ENCODE measurements around the gene PPM1F. TPM values are rescaled to one million over a fixed set of nuclear protein-coding genes. Genes with fewer than 3 reads are reported as not detected.

PPM1F gene
- total RNA-seq, 1 donor from 2014 or later = 23.6 TPM

DNA sequence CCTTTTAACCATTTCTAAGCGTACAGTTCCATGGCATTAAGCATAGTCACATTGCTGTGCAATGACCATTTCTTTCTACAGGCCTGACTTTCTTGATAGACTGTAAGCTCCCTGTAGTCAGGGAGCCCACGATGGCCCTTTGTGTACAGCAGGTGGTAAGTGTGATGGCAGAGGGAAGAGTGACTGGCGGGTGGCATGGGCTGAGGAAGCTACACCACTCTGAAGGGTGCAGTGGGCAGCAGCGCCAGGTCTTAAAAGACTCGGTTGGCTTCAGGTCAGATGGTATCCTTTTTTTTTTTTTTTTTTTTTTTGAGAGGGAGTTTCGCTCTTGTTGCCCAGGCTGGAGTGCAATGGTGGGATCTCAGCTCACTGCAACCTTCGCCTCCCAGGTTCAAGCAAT lies 1.6 kb downstream of the PPM1F start:
- H3K36me3 ChIP-seq (ENCODE audit: control insufficient read depth, insufficient read depth, low read length) = no peaks in the 10 kb centered on the region
- TF ChIP-seq, protein P1, sequence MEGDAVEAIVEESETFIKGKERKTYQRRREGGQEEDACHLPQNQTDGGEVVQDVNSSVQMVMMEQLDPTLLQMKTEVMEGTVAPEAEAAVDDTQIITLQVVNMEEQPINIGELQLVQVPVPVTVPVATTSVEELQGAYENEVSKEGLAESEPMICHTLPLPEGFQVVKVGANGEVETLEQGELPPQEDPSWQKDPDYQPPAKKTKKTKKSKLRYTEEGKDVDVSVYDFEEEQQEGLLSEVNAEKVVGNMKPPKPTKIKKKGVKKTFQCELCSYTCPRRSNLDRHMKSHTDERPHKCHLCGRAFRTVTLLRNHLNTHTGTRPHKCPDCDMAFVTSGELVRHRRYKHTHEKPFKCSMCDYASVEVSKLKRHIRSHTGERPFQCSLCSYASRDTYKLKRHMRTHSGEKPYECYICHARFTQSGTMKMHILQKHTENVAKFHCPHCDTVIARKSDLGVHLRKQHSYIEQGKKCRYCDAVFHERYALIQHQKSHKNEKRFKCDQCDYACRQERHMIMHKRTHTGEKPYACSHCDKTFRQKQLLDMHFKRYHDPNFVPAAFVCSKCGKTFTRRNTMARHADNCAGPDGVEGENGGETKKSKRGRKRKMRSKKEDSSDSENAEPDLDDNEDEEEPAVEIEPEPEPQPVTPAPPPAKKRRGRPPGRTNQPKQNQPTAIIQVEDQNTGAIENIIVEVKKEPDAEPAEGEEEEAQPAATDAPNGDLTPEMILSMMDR (IDR thresholded peaks at IDR 0.05; ENCODE audit: insufficient read depth, low read length, poor library complexity, severe bottlenecking) = no peak
- no peaks in the 10 kb centered on the region for H3K27me3 ChIP-seq (ENCODE audit: control insufficient read depth, insufficient read depth, low read length)
- H3K4me3 ChIP-seq (ENCODE audit: low read depth, low read length) = no peak overlapping the region
- DNase-seq (ENCODE audit: low read depth) = no peak

DNA sequence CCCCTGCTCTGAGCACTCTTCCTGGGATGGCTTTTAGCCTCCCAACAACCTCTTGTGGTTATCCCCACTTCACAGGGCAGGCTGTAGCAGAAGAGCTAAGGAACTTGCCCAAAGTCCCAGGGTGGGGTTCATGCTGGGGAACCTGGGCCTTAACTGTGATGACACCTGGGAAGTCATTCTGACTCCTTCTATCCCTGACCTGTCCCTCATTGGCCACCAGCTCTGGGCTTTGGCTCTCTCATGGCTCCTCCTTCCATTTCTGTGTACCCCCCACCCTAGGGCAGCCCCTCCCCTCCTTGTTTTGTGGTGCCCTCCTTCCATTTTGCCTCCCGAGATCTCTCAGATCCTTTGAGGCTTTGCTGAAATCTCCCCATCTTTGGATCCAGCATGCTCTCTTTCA lies 2.7 kb downstream of the PPM1F start:
- Histone ChIP-seq H3K36me3 (ENCODE audit: control insufficient read depth, insufficient read depth, low read length) (no peaks in the 10 kb centered on the region), H3K4me3 (ENCODE audit: low read depth, low read length) (no peak overlapping the region), H3K27me3 (ENCODE audit: control insufficient read depth, insufficient read depth, low read length) (no peaks in the 10 kb centered on the region)
- no peak for DNase-seq (ENCODE audit: low read depth)
- TF ChIP-seq, protein P1 (IDR thresholded peaks at IDR 0.05; ENCODE audit: insufficient read depth, low read length, poor library complexity, severe bottlenecking) = no peak

DNA sequence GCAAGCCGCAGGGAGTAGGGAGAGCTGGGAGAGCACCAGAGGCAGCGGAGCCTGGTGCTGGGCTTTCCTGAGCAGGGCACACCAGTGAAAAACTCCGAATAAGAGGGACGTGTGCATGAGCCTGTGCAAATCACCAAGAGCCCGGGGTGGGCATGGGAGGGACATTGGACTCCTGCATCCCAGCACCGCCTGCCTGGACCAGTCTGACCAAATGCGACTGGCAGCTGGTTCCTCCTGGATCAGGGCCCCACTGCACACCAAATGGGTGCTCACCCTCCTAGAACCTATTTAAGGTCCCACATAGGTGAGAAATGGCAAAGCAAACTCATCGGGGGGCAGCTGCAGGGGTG lies 3.1 kb downstream of the PPM1F start:
- no peaks in the 10 kb centered on the region for H3K27me3 ChIP-seq (ENCODE audit: control insufficient read depth, insufficient read depth, low read length)
- TF ChIP-seq, protein P1 (IDR thresholded peaks at IDR 0.05; ENCODE audit: insufficient read depth, low read length, poor library complexity, severe bottlenecking) = no peak
- H3K4me3 ChIP-seq (ENCODE audit: low read depth, low read length) = no peak overlapping the region
- no peaks in the 10 kb centered on the region for H3K36me3 ChIP-seq (ENCODE audit: control insufficient read depth, insufficient read depth, low read length)
- no peak for DNase-seq (ENCODE audit: low read depth)

DNA sequence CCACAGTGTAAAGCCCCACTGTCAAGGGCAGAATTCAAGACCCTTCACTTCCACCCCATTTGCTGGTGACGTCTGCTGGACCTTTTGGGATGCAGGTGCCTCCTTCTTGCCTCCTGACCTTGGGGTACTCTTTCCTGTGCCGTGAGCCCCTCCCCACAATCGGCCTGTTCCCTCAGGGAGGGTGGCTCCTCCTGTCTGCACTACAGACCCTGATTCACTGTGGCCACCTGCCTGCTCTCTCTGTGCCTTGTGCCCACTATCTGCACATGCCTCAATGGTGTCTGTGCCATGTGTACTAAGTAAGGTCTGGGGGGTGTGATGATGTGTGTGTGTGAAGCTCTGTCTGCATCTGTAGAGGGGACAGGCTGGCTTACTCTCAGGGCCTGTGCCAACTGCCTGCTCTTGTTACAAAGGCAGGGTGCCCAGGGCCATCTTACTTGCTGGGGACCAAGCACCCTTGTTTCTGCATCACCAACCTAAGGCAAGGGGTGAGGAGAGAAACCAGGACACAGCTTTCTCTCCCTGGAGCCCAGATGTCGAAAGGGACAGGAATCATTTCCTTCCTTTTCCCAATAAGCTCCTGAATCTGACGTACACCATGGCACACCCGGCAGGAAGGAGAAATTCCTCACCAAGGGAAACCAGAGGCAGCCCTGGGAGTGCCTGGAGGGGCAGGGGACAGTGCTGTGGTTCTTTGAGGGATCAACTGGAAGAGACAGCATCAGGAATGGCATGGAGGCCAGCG lies 3.7 kb downstream of the PPM1F start:
- H3K27me3 ChIP-seq (ENCODE audit: control insufficient read depth, insufficient read depth, low read length) = no peaks in the 10 kb centered on the region
- TF ChIP-seq, protein P1 (IDR thresholded peaks at IDR 0.05; ENCODE audit: insufficient read depth, low read length, poor library complexity, severe bottlenecking) = no peak
- no peak overlapping the region for H3K4me3 ChIP-seq (ENCODE audit: low read depth, low read length)
- no peak for DNase-seq (ENCODE audit: low read depth)
- no peaks in the 10 kb centered on the region for H3K36me3 ChIP-seq (ENCODE audit: control insufficient read depth, insufficient read depth, low read length)

DNA sequence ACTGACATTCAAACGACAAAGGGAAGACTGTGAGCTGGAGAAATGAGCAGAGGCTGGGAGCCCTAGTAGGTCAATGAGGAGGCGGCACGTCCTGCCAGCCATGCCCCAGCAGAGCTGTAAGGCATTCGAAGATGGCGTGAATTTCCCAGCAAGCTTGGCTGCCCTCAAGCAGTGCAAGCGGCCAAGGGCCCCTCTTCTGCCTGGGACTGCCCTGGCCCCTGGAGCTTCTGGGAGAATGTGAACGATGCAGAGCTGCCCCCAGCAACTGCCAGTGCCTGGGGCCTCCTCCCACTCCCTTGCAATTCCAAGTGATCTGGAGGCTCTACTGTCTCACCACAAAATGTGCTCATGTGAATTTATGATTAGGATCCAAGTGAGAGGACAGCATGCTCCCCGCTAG lies 4.3 kb downstream of the PPM1F start:
- no peak overlapping the region for H3K4me3 ChIP-seq (ENCODE audit: low read depth, low read length)
- H3K27me3 ChIP-seq (ENCODE audit: control insufficient read depth, insufficient read depth, low read length) = no peaks in the 10 kb centered on the region
- DNase-seq (ENCODE audit: low read depth) = no peak
- H3K36me3 ChIP-seq (ENCODE audit: control insufficient read depth, insufficient read depth, low read length) = no peaks in the 10 kb centered on the region
- TF ChIP-seq, protein P1 (IDR thresholded peaks at IDR 0.05; ENCODE audit: insufficient read depth, low read length, poor library complexity, severe bottlenecking) = no peak

All from kidney epithelial cell (primary cell).